CD14-positive monocyte (primary cell): ENCODE results near the gene SEMA6D. TPM values are rescaled to one million over a fixed set of nuclear protein-coding genes. Genes with fewer than 3 reads are reported as not detected.

Experiments used
- DNase-seq, 3 donors: peaks; one replicate each; pipeline ENCODE4 v3.0.0-alpha.2; 2011 to 2022
- H2AFZ ChIP-seq: 2 replicates; pipeline ENCODE4 v1.6.0; 2012; ENCODE audit warnings: mild to moderate bottlenecking, low read depth, low read length, inconsistent platforms; ENCODE audit not compliant: insufficient read depth, poor library complexity, severe bottlenecking
- H3K27ac ChIP-seq, 2 donors: 1 replicate in 1 of 2; 2 replicates in 1 of 2; pipeline ENCODE4 v1.5.1; 2012 to 2013; ENCODE audit warnings: low read length in 2 of 2, control low read depth in 1 of 2, inconsistent platforms in 1 of 2, low read depth in 1 of 2, mild to moderate bottlenecking in 1 of 2
- H3K27me3 ChIP-seq, 2 donors: one replicate each; pipeline versions ENCODE4 v1.6.0 to v1.6.1; 2011 to 2013; ENCODE audit warnings: low read length in 2 of 2; ENCODE audit not compliant: control insufficient read depth in 2 of 2, insufficient read depth in 2 of 2
- H3K36me3 ChIP-seq, 2 donors: replicated peaks in 1 of 2; 1 replicate in 1 of 2; 2 replicates in 1 of 2; pipeline versions ENCODE4 v1.5.1 to v1.6.1; 2012 to 2013; ENCODE audit warnings: low read length in 2 of 2, control low read depth in 1 of 2, inconsistent platforms in 1 of 2, mild to moderate bottlenecking in 1 of 2; ENCODE audit not compliant: insufficient read depth in 2 of 2, control insufficient read depth in 1 of 2
- H3K4me1 ChIP-seq, 2 donors: 1 replicate in 1 of 2; 2 replicates in 1 of 2; pipeline versions ENCODE4 v1.5.1 to v1.6.1; 2012 to 2013; ENCODE audit warnings: low read length in 2 of 2, control low read depth in 1 of 2, inconsistent platforms in 1 of 2, mild to moderate bottlenecking in 1 of 2, moderate library complexity in 1 of 2; ENCODE audit not compliant: insufficient read depth in 2 of 2, control insufficient read depth in 1 of 2
- H3K4me2 ChIP-seq: replicated peaks from 2 replicates; pipeline ENCODE3; 2012; ENCODE audit warnings: low read length, moderate library complexity, mild to moderate bottlenecking; ENCODE audit not compliant: poor library complexity, severe bottlenecking; ENCODE audit errors: extremely low read depth
- H3K4me3 ChIP-seq, 3 experiments: fragments of 200-600 bp in 1 of 3; sonication (generic) in 1 of 3; replicated peaks in 1 of 3; 1 replicate in 2 of 3; 2 replicates in 1 of 3; pipeline ENCODE4 v1.5.1; 2011 to 2013; ENCODE audit warnings: low read length in 3 of 3, mild to moderate bottlenecking in 3 of 3, control low read depth in 2 of 3, low read depth in 2 of 3, inconsistent platforms in 1 of 3, moderate library complexity in 1 of 3
- H3K79me2 ChIP-seq: 2 replicates; pipeline ENCODE4 v1.6.0; 2012; ENCODE audit warnings: mild to moderate bottlenecking, control low read depth, inconsistent platforms, low read length, moderate library complexity; ENCODE audit not compliant: insufficient read depth
- H3K9ac ChIP-seq: 2 replicates; pipeline ENCODE4 v1.6.0; 2017; ENCODE audit warnings: low read length, mild to moderate bottlenecking; ENCODE audit not compliant: insufficient read depth, poor library complexity, severe bottlenecking
- H3K9me3 ChIP-seq, 2 donors: replicated peaks in 1 of 2; 1 replicate in 1 of 2; 2 replicates in 1 of 2; pipeline versions ENCODE4 v1.5.1 to v1.6.1; 2012 to 2013; ENCODE audit warnings: low read length in 2 of 2, control low read depth in 1 of 2; ENCODE audit not compliant: control insufficient read depth in 1 of 2, insufficient read depth in 1 of 2
- H4K20me1 ChIP-seq: 2 replicates; pipeline ENCODE4 v1.6.0; 2012; ENCODE audit warnings: mild to moderate bottlenecking, low read length, control low read depth, moderate library complexity; ENCODE audit not compliant: insufficient read depth
- H3K27ac Mint-ChIP-seq, 7 donors: one replicate each; pipeline ENCODE4 v1.8.0; 2020; ENCODE audit warnings: mild to moderate bottlenecking in 7 of 7, mixed read lengths in 7 of 7, moderate library complexity in 6 of 7, inconsistent platforms in 2 of 7
- H3K27me3 Mint-ChIP-seq, 3 donors: one replicate each; pipeline ENCODE4 v1.8.0; 2021 to 2022; ENCODE audit warnings: low read depth in 3 of 3, mild to moderate bottlenecking in 3 of 3, mixed read lengths in 3 of 3, moderate library complexity in 3 of 3, inconsistent platforms in 1 of 3
- H3K36me3 Mint-ChIP-seq, 2 donors: one replicate each; pipeline ENCODE4 v1.8.0; 2020; ENCODE audit warnings: mixed read lengths in 2 of 2, inconsistent platforms in 1 of 2, mild to moderate bottlenecking in 1 of 2
- H3K4me1 Mint-ChIP-seq: one replicate; pipeline ENCODE4 v1.8.0; 2020; ENCODE audit warnings: mild to moderate bottlenecking, mixed read lengths
- H3K4me3 Mint-ChIP-seq, 2 donors: one replicate each; pipeline ENCODE4 v1.8.0; 2020; ENCODE audit warnings: mild to moderate bottlenecking in 2 of 2, mixed read lengths in 2 of 2, moderate library complexity in 1 of 2
- H3K9me3 Mint-ChIP-seq, 7 donors: one replicate each; pipeline ENCODE4 v1.8.0; 2020 to 2022; ENCODE audit warnings: mixed read lengths in 7 of 7, mild to moderate bottlenecking in 6 of 7, moderate library complexity in 6 of 7, inconsistent platforms in 2 of 7
- WGBS: methylation state at CpG from one replicate; pipeline ENCODE4 v1.1.5; 2013; ENCODE audit warnings: missing lambda C conversion rate; ENCODE audit not compliant: insufficient coverage; 5-methylcytosine and 5-hydroxymethylcytosine counted together
- intact Hi-C, 2 donors: fragments of 100-400 bp; cut with micrococcal nuclease; formaldehyde crosslinking; loops; one replicate each; pipeline versions ENCODE4 v1.15.0 to v1.15.1; 2023
- polyA plus RNA-seq, 3 donors: library from polyadenylated mRNA; depleted of rRNA in 1 of 3; unstranded in 2 of 3; stranded (reverse) in 1 of 3; fragments of 300-500 nt in 2 of 3; fragments of >200 nt in 1 of 3; fragmentation: Illumina TruSeq in 2 of 3; gene quantifications; 1 replicate in 2 of 3; 2 replicates in 1 of 3; pipeline ENCODE4 v1.2.3, GENCODE V29; 2012 to 2021
- TF ChIP-seq, protein P1 (sequence below): fragments of 200-600 bp; IDR thresholded peaks from one replicate; pipeline ENCODE4 v1.8.0; 2022; ENCODE audit warnings: antibody characterized with exemption, mild to moderate bottlenecking

SEMA6D gene
- polyA plus RNA-seq, 3 donors: not detected

DNA sequence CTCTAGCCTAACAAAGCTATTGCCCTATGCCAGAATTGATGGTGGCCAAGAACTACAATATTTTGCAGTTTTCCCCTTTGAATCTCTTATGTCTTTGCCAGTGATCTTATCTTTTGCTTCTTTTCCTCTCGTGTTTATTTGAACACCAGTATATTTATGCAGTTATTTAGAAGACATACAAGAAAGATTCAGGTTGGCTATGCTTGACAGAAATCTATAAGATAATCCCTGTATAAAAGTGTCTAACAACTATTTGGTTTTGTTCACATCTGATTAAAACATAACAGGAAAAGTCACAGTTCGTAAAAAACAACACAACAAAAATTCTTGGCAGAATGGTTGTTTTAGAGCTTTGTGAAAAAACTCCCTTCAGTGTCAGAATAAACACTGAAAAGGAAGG, 63.7 kb downstream of the SEMA6D start:
- no peaks in the 10 kb centered on the region for H3K4me1 Mint-ChIP-seq
- peaks cover 0 to 4% (median 3%) of the 10 kb centered on the region in 3 donors for H3K27me3 Mint-ChIP-seq
- no peak overlapping the region for H2AFZ ChIP-seq
- peaks cover 2 to 11% (median 4%) of the 10 kb centered on the region in 7 donors for H3K9me3 Mint-ChIP-seq
- H3K4me2 ChIP-seq: no peak overlapping the region
- no peak overlapping the region for H3K4me3 Mint-ChIP-seq
- no peak overlapping the region for H3K9ac ChIP-seq
- H3K36me3 ChIP-seq: no peaks in the 10 kb centered on the region
- TF ChIP-seq, protein P1, sequence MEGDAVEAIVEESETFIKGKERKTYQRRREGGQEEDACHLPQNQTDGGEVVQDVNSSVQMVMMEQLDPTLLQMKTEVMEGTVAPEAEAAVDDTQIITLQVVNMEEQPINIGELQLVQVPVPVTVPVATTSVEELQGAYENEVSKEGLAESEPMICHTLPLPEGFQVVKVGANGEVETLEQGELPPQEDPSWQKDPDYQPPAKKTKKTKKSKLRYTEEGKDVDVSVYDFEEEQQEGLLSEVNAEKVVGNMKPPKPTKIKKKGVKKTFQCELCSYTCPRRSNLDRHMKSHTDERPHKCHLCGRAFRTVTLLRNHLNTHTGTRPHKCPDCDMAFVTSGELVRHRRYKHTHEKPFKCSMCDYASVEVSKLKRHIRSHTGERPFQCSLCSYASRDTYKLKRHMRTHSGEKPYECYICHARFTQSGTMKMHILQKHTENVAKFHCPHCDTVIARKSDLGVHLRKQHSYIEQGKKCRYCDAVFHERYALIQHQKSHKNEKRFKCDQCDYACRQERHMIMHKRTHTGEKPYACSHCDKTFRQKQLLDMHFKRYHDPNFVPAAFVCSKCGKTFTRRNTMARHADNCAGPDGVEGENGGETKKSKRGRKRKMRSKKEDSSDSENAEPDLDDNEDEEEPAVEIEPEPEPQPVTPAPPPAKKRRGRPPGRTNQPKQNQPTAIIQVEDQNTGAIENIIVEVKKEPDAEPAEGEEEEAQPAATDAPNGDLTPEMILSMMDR: no peak
- intact Hi-C loops: no loop called here
- no peaks in the 10 kb centered on the region for H3K79me2 ChIP-seq
- H3K27ac Mint-ChIP-seq: no peak overlapping the region
- no peaks in the 10 kb centered on the region for H4K20me1 ChIP-seq
- H3K9me3 ChIP-seq: peaks cover 4 to 5% of the 10 kb centered on the region in 2 donors
- no peaks in the 10 kb centered on the region for H3K4me1 ChIP-seq
- no peaks in the 10 kb centered on the region for H3K36me3 Mint-ChIP-seq
- no peak for DNase-seq
- no CpG with 5 or more reads among the region's 2 CpGs for WGBS
- no peaks in the 10 kb centered on the region for H3K27me3 ChIP-seq
- H3K27ac ChIP-seq: no peak overlapping the region
- H3K4me3 ChIP-seq: no peak overlapping the region

DNA sequence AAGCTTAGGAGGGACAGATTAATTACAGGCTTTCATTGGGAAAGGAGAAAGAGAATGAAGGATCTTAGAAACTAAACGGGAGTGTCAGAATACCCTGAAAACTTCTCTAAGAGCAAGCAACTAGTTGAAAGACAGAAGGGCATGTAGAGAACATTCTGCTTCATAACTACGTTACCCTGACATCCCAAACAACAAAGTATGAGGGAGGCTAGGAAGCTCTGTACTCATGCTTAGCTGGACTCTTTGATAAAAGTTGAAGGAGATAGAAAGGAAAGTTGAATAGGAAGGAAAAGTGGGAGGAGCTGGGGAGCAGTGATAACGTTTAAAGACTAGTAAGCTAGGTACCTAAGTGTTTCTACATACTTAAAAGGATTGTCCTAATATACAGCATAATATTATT, 64.2 kb downstream of the SEMA6D start:
- no peak overlapping the region for H3K4me3 Mint-ChIP-seq
- H3K4me1 Mint-ChIP-seq: no peaks in the 10 kb centered on the region
- H3K79me2 ChIP-seq: no peaks in the 10 kb centered on the region
- intact Hi-C loops: no loop called here
- H3K4me3 ChIP-seq: no peak overlapping the region
- H3K27ac Mint-ChIP-seq: no peak overlapping the region
- H3K9ac ChIP-seq: no peak overlapping the region
- H3K36me3 Mint-ChIP-seq: no peaks in the 10 kb centered on the region
- H3K4me1 ChIP-seq: no peaks in the 10 kb centered on the region
- no CpG with 5 or more reads among the region's 3 CpGs for WGBS
- DNase-seq: no peak
- peaks cover 4 to 5% of the 10 kb centered on the region in 2 donors for H3K9me3 ChIP-seq
- no peak overlapping the region for H3K27ac ChIP-seq
- TF ChIP-seq, protein P1: no peak
- H3K9me3 Mint-ChIP-seq: peaks cover 2 to 11% (median 4%) of the 10 kb centered on the region in 7 donors
- H3K27me3 Mint-ChIP-seq: peaks cover 0 to 4% (median 3%) of the 10 kb centered on the region in 3 donors
- no peaks in the 10 kb centered on the region for H3K27me3 ChIP-seq
- no peak overlapping the region for H3K4me2 ChIP-seq
- no peaks in the 10 kb centered on the region for H3K36me3 ChIP-seq
- H4K20me1 ChIP-seq: no peaks in the 10 kb centered on the region
- H2AFZ ChIP-seq: no peak overlapping the region
